GM18520 (cell line): ENCODE results near the gene CCDC47.
A peak's percentile ranks its signal among the peaks of the same experiment; 100 is the strongest.
"Not testable (repeated sequence)": the region's sequence is repeated elsewhere in the genome, so short reads cannot be mapped to it uniquely, and the experiment has no call there.

Experiments
- ATAC-seq: cut with Tn5 transposase; IDR thresholded peaks from one replicate; pipeline ENCODE4 v1.9.1; 2021; ENCODE audit not compliant: unreplicated experiment

The CCDC47 gene

GRCh38 chr17:63773272-63774140 lies at the start of gene CCDC47:
CCDC47 (minus strand) TSS chr17:63773597; CDS start chr17:63766175, 7,422 bp downstream.
- ATAC-seq = peak; percentile 78

- ATAC-seq = no peak
Measured at GRCh38 chr17:63822537-63822936, 49.1 kb upstream of the CCDC47 start.

GRCh38 chr17:63821804-63822203 lies 48.4 kb upstream of the CCDC47 start:
- ATAC-seq = no peak

- no peak for ATAC-seq
Measured at GRCh38 chr17:63820963-63821561, 47.7 kb upstream of the CCDC47 start.

- no peak for ATAC-seq
Measured at GRCh38 chr17:63819585-63820537, 46.5 kb upstream of the CCDC47 start.

- ATAC-seq = no peak
Measured at GRCh38 chr17:63819131-63819530, 45.7 kb upstream of the CCDC47 start.

GRCh38 chr17:63817736-63818385 lies 44.5 kb upstream of the CCDC47 start:
- no peak for ATAC-seq

GRCh38 chr17:63816669-63817068 lies 43.3 kb upstream of the CCDC47 start:
- ATAC-seq = no peak

GRCh38 chr17:63816123-63816522 lies 42.7 kb upstream of the CCDC47 start:
- no peak for ATAC-seq

GRCh38 chr17:63809970-63810369 lies 36.6 kb upstream of the CCDC47 start:
- no peak for ATAC-seq

- no peak for ATAC-seq
Measured at GRCh38 chr17:63805591-63805990, 32.2 kb upstream of the CCDC47 start.

GRCh38 chr17:63804328-63804727 lies 30.9 kb upstream of the CCDC47 start:
- ATAC-seq = no peak

GRCh38 chr17:63800783-63801182 lies 27.4 kb upstream of the CCDC47 start:
- ATAC-seq = no peak

- ATAC-seq = no peak
Measured at GRCh38 chr17:63798572-63799106, 25.2 kb upstream of the CCDC47 start.

GRCh38 chr17:63796375-63796774 lies 23.0 kb upstream of the CCDC47 start:
- not testable (repeated sequence) for ATAC-seq

GRCh38 chr17:63792055-63792729 lies 18.8 kb upstream of the CCDC47 start:
- no peak for ATAC-seq

- no peak for ATAC-seq
Measured at GRCh38 chr17:63790057-63790456, 16.7 kb upstream of the CCDC47 start.

- no peak for ATAC-seq
Measured at GRCh38 chr17:63786971-63787711, 13.7 kb upstream of the CCDC47 start.

- ATAC-seq = no peak
Measured at GRCh38 chr17:63786117-63786516, 12.7 kb upstream of the CCDC47 start.
